MV-4-11 (cell line): ENCODE data around the gene COA3.
A peak's percentile ranks its signal among the peaks of the same experiment; 100 is the strongest.
"Not testable (repeated sequence)": the region's sequence is repeated elsewhere in the genome, so short reads cannot be mapped to it uniquely, and the experiment has no call there.

Source experiments
- DNase-seq: peaks from one replicate; lab custom pipeline; 2025; lab: John Stamatoyannopoulos, UW

COA3 gene

GRCh38 chr17:42781639-42782165 is 16.8 kb downstream of the COA3 start:
- no peak for DNase-seq

DNA sequence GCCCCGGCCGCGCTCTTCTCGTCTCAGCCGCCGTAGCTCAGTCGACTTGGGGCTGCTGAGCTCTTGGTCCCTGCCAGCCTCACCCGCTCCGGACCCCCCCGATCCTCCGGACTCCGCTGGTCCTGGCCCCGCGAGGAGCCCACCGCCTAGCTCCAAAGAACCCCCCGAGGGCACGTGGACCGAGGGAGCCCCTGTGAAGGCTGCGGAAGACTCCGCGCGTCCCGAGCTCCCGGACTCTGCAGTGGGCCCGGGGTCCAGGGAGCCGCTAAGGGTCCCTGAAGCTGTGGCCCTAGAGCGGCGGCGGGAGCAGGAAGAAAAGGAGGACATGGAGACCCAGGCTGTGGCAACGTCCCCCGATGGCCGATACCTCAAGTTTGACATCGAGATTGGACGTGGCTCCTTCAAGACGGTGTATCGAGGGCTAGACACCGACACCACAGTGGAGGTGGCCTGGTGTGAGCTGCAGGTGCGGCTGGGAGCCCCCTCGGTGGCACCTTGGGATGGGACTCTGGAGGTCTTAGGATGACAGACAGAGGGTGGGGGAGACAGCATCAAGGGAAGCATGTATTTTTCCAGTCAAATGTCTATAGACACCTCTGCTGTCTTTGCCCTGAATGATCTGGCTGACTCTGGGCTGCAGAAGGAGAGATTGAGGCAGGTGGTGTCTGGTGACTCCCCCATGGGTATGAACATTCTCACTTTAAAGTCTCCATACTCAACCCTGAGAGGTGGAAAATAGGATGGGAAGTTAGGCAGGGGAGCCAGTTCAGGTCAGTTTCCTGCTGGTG is 17.5 kb downstream of the COA3 start:
- no peak for DNase-seq

- no peak for DNase-seq
Measured at GRCh38 chr17:42779936-42780850, 18.3 kb downstream of the COA3 start, which contains the start of gene WNK4. Gene WNK4 (plus strand): TSS chr17:42780610. CDS start chr17:42780699, 89 bp downstream.

DNA sequence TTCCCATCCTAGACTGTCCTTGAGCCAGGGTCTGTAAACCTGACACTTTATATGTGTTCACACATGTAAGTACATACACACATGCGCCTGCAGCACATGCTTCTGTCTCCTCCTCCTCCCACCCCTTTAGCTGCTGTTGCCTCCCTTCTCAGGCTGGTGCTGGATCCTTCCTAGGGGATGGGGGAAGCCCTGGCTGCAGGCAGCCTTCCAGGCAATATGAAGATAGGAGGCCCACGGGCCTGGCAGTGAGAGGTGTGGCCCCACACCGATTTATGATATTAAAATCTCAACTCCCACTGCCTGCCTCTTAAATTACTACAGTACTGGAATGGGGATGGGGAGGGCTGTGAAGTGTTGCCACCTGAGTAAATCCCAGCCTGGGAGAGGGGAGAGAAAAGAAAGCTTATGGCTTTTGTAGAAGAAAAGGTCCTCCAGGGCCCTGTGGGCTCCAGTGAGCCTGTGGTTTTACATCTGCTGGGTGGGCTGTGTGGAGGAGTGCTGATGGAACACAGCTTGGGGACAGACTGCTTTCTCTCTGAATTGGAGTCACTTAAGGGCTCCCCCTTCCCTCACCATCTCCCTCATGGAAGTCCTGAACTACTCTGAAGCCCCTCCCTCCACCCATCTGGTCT is 19.1 kb downstream of the COA3 start:
- no peak for DNase-seq

DNA sequence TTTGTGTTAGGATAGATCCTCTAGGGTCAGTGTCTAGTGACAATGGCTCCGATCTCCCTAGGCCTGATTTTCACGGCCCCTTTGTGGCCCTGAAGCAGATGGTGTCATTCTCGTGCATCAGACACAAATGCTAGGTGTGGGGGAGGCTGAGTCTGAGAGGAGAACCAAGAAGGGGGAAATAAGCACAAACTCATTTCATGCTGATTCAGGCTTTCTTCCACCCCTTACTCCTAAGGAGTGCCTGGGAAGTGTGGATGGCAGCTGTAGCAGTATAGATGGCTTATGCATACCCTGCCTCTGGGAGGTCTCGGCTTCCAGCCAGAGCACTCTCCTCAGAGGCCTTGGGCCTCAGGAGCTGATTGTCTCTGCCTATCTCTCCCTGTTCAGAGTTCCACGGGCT is 19.9 kb downstream of the COA3 start:
- no peak for DNase-seq

DNA sequence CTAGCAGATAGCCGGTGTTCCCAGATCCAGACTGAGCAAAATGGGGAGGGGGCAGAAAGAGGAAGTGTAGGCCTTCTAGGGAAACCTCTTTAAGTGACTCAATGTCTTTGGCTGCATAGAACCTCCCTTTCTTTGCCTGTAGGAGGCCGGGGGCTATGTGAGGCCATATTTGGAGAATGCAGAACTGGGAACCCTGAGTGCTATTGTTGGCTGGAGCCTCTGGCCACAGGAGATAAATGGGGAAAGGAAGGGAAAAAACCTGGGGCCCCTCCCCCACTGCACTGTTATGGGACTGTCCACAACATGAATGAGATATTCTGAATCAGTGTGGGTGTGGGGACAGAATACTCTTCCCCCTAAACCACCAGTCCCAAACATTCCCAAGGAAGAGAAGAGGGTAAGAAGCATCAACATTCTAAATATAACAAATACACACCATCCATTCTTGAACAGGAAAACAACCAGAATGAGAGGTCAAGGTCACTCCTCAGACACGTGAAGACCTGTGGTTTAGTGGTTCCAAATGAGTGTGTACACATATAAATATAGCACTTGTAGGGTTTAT is 22.9 kb downstream of the COA3 start:
- DNase-seq: peak; percentile 96

DNA sequence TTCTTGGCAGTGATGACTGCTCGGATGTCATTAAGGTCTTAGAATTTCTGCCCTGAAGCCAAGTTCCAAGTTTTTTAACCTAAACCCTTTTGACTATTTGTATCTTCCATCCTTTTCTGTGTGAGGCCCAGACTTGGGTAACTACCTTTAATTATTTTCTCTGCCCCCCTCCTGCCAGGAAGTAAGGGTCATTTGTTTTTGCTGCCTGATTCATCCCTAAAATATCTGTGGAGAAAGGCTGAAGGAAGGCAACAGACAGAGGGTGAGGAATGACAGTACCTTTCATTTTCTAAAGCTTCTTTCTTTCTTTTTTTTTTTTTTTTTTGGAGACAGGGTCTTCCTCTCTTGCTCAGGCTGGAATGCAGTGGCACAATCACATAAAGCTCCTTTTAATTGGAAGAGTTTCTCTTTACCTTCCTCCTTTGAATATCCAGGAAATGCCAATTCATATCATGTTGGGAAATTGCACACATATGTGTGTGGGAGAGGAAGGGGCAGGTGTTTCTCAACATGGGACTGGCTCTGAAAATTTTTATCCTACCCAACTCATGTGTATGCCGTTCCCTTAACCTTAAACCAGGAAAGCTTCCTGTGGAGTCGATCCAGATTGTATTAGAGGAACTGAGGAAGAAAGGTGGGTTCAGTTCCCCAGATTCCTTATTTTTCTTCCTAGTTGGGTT is 24.3 kb downstream of the COA3 start:
- no peak for DNase-seq

GRCh38 chr17:42773290-42774035 is 25.0 kb downstream of the COA3 start, which contains the start of gene VPS25:
Gene VPS25 (plus strand): TSS chr17:42773449. CDS start chr17:42773476, 27 bp downstream.
- peak; percentile 82 for DNase-seq

- no peak for DNase-seq
Measured at GRCh38 chr17:42772945-42773289, 25.6 kb downstream of the COA3 start.

GRCh38 chr17:42769964-42770363 is 28.5 kb downstream of the COA3 start:
- not testable (repeated sequence) for DNase-seq

GRCh38 chr17:42768006-42768405 is 30.5 kb downstream of the COA3 start:
- not testable (repeated sequence) for DNase-seq

GRCh38 chr17:42767512-42767911 is 31.0 kb downstream of the COA3 start:
- no peak for DNase-seq

DNA sequence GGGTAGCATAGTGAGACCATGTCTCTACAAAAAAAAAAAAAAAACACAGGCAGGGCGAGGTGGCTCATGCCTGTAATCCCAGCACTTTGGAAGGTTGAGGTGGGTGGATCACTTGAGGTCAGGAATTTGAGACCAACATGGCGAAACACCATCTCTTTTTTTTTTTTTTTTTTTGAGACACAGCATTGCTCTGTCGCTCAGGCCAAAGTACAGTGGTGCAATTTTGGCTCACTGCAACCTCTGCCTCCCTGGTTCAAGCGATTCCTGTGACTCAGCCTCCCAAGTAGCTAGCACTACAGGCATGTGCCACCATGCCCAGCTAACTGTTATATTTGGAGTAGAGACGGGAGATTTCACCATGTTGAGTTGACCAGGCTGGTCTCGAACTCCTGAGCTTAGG is 32.4 kb downstream of the COA3 start:
- DNase-seq: no peak

DNA sequence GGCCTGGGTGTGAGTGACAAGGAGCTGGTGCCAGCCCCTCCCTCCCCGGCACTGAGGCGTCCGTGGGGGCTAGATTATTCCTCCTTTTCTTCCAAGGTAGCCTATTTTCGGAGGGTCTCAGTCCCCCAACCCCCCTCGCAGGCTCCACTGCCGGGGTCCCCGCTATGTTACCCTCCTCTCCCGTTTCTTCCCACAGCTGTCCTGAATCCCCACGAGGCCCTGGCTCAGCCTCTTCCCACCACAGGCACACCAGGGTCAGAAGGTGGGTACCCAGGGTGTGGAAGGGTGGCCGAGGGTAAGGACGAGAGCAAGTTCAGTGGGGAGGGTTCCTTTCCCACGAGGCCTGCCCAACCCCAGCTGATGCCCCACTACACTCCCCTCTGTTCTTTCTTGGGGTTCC is 36.9 kb downstream of the COA3 start:
- DNase-seq: no peak

GRCh38 chr17:42760652-42761581 is 37.6 kb downstream of the COA3 start, which contains the start of gene RAMP2:
Gene RAMP2 (plus strand): TSS chr17:42761227. CDS start chr17:42761262, 35 bp downstream.
- no peak for DNase-seq

GRCh38 chr17:42759982-42760651 is 38.4 kb downstream of the COA3 start:
- peak; percentile 88 for DNase-seq

GRCh38 chr17:42754782-42755181 is 43.7 kb downstream of the COA3 start:
- no peak for DNase-seq

DNA sequence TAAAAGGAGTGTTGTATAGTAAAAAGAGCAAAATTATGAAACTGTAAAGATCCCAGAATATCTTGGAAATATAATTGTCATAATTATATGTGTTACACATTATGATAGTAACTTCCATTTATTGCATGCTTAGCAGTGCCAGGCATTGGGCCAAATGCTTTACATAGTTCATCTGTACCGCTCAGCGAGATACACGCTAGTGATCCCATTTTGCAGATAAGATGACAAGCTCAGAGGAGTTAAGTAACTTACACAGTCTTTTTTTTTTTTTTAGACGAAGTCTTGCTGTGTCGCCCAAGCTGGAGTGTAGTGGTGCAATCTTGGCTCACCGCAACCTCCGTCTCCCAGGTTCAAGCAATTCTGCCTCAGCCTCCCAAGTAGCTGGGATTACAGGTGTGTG is 46.9 kb downstream of the COA3 start:
- DNase-seq: no peak
